Ramos (cell line): ENCODE data around the gene GNAS.
"Not testable (repeated sequence)": the region's sequence is repeated elsewhere in the genome, so short reads cannot be mapped to it uniquely, and the experiment has no call there.

ENCODE experiments used
- in situ Hi-C: fragments of 300-500 bp; cut with MboI; formaldehyde crosslinking; loops from one replicate; pipeline ENCODE4 v1.14.3; 2022; ENCODE audit warnings: low sequenced_read_pairs; ENCODE audit not compliant: unreplicated experiment

GNAS gene

DNA sequence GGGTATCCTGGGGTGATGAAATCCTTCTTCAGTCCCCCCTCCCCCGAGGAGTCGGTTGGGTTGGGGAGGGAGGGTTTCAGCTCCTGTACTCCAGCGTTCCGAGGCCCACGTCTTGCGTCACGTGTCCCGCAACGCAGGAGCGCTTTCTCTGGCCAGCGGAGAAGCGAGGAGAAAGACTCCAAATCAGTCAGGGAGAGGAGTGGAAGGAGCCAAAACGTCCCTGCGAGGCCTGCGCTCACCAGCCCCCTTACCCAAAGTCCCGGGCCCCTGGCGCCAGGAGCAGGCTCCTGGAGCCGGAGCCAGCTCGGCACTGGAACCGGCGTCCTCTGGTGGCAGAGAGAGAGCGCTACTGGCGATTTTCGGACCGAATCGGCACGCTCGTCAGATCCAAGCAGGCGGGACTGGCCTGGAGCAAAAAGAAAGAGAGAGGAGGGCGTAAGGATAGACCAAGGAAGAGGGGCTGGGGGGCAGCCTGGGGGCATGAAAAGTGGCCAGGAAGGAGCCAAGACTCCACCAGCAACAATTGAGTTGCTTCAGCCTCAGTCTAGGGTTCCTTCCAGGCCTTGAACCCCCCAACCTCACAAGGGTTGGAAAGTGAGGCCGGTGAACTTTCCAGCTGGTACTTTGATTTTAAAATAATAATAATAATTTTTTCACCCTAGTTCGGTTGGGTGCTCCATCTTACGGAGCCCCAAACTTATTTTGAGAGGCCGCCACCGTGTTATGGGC, at the start of gene GNAS:
TSS of gene GNAS (plus strand) at position 174 of the 729 bp plus-strand sequence.
- in situ Hi-C loops: loop anchor here (25.0 kb wide), 2 partner anchors 560 to 635 kb away; no protein-coding TSS in a partner anchor

GRCh38 chr20:58803533-58803932, 49.0 kb upstream of the GNAS start:
- in situ Hi-C loops: no loop called here

- in situ Hi-C loops: no loop called here
Observed at GRCh38 chr20:58807801-58808200, 44.7 kb upstream of the GNAS start.

DNA sequence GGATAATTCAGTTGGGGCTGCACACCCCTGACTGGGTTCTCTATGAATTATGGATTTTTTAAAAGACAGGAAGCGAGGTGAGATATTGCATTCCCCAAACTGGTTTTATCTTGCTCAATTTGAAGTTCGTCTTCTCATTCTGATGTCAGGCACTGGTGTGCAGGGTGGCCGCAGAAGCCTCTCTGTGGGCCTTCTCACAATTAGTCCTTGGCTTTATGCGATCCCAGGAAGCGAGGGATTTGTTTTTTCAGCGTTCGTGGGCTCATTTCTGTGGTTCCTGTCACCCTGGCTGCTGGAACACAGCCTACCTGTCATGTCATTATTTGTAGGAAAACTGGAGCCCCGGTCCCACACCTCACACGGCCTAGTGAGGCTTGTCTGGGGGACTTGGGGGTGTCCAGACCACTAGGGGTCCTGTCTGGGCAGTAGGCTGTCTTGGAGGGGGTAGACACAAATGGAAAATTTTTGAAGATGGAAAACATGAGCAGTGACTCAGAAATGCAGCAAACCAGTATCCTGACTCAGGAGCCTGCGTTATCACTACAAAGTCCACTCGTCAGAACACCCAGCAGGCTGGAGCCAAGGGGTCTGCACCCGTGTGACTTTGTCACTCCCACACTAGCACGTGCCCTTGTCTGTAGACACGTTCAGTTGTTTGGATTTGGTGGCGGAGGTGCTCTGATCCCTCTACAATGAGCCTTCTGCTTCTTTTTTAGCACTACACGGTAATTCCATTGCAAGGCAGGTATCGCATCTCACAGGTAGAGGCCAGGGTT, 44.1 kb upstream of the GNAS start:
- in situ Hi-C loops: no loop called here

DNA sequence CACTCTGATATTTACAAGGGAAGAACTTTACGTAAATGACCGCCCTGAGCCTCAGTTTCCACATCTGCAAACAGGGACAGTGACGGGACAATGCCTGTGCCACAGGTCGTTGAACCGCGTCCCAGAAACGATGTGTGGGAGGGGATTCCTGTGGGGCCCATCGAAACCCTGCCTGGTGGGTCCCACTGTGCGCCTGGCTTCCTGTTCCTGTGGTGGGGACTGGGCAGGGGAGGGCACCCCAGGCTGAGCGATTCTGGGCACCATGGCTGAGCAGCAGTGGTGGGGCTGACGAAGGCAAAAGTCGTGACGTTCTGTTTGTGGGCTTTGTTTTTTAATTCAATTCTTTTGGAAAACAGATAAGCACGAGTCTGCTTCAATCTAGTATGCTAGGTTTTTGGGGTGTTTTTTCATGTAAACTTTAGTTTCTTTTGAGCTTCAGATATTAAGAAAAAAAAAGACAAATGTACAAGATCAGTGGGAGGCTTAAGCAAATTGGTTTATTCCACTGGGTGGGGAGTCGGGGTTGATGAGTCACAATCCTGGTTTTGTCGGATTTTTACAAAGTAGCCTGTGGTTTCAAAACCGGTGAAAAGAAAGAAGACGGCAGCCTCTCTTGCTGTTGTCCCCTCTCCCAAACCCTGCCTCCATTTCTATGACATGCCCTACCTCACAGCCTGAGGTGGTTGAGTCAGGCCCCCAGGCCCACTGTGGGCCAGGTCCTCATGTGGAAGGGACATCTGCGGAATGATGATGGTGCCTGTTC, 42.2 kb upstream of the GNAS start:
- in situ Hi-C loops: no loop called here

DNA sequence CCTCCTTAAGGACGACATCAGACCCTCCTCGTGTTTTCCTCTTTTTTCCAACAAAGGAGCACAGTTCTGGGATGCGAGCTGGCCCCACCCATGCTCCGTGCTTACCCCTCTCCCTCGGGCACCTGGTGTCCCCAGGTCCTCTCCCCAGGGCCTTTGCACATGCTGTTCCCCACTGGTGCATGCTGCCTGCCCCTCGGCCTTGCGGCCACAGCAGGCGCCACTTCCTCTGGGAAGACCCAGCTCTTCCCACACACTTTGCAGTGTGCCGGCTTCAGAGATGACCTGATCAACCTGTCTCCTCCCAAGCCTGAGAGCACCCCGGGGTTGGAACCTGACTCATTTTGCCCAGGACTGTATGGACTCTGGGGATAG, 41.7 kb upstream of the GNAS start:
- in situ Hi-C loops: no loop called here

GRCh38 chr20:58811334-58811733, 41.2 kb upstream of the GNAS start:
- in situ Hi-C loops: no loop called here

DNA sequence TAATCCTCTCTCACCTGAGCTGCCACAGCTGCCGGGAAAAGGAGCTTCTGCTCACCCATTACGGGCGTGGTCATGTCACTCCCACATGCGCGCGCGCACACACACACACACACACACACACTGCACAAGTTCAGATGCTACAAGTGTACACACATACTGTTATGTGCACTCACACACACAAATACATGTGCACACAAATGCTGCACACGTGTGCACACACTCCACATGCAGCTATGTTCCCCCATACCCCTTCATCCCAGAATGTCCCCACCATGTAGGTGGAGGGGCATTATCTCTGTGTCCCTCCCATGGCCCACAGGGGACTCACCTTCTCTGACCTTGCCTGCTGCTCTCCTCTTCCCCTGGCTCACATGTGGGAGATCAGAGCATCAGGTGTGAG, 39.1 kb upstream of the GNAS start:
- in situ Hi-C loops: no loop called here

DNA sequence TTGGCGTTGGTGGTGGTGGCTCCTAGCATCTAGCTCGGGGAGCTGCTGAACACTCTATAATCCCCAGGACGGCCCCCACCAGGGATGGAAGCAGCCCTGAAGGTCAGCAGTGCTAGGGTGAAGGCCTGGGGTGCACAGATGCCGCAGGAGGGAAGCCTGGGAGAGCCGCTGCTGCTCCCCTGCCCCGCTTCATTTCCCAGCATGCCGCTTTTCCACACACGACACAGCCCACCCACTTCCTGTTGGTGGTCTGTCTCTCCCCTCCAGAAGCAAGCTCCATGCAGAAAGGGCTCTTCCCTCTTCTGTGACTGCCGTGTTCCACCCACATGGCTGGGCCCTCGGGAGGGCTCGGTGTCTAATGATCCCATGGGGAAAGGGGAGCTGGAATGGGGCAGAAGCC, 37.1 kb upstream of the GNAS start:
- in situ Hi-C loops: no loop called here

DNA sequence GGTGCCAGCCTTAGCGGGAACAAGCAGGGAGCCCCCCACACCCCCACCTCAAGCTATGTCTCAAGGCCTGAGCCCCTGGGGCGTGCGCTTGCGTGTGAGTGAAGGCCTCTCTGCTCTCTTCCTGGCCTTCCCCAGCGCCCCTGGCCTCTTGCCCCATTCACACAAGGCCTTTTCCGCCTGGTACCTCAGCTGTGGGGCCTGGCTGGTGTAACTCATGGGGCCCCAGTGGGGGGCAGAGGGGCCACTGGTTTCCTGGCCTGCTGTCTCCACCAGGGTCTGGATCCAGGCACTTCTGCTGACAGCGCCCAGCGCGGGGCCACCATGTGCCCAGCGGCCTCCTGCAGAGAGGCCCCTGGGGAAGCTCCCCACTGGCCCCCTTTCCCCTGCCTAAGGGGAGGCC, 36.5 kb upstream of the GNAS start:
- in situ Hi-C loops: no loop called here

DNA sequence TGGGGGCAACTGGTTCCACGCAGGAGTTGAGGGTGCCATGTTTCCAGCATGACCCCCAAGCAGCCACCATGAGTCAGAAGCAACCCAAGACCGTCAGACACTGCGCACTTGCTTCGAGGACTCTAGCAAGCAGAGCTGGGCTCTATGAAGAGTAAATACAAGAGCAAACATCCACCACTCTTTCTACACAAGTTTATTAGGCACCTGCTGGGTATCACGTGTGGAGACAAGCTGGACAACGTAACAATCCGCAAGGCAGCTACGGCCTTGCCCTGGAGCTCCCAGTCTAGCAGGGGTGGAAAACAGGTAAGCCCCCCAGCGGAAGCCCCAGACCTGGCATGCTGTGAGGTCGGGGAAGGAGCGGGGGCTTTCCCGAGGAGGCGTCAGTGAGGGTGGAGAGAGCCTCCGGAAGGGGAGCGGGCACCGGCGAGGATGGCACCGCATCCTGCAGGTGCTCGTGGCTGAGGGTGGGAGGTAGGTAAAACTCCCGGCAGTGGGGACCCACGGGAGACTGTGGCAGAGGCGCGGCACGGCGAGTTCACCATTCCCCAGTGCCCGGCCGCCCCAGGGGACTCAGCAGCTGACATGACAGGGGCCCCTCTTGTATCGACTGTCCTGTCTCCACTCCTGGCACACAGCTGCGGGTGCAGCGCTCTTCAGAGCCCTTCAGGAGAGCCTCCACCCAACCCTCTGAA, 35.4 kb upstream of the GNAS start:
- in situ Hi-C loops: no loop called here

GRCh38 chr20:58817748-58818147, 34.8 kb upstream of the GNAS start:
- in situ Hi-C loops: no loop called here

GRCh38 chr20:58818586-58819285, 33.8 kb upstream of the GNAS start:
- in situ Hi-C loops: no loop called here

DNA sequence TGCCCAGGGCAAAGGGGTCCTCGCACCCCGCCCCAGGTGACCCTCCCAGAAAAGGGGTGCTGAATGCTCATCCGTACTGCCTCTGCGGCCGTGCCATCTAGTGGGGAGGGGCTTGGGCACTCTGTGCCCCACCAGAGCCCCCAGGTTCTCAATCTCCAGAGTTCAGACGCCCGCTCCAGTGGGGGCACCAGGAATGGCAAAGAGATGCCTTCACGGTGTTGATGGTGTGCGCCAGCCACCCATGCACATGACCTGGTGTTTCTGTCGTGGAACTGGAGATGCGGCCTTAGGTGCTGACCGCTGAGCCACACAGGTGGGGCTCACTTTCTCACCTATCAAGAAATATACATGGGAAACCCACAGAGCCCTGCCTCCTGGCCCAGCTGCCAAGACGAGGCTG, 32.6 kb upstream of the GNAS start:
- in situ Hi-C loops: no loop called here

GRCh38 chr20:58820515-58820914, 32.0 kb upstream of the GNAS start:
- in situ Hi-C loops: not testable (repeated sequence)

DNA sequence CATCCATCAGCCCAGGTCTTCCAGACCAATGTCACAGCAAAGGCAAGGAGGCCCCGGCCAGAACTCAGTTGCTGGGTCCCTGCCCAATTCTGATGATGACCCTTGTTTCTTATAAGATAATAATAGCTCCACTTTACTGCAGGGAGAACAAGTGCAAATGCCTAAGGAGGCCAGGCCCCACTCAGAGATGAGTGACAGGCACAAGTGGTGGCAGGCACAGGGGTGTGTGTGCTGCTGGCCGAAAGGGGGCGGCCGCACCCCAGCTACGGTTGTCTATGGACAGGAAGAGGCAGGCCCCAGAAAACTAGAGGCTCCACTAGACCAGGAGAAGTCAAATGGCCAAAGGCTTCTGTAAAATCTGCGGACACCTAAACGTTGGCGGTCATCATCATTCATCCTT, 30.4 kb upstream of the GNAS start:
- in situ Hi-C loops: no loop called here

GRCh38 chr20:58822748-58823730, 29.5 kb upstream of the GNAS start:
- in situ Hi-C loops: no loop called here

GRCh38 chr20:58824843-58825242, 27.7 kb upstream of the GNAS start:
- in situ Hi-C loops: loop anchor here (25.0 kb wide), 1 partner anchor 588 kb away; the partner anchor contains the start of gene ANKRD60

- in situ Hi-C loops: loop anchor here (25.0 kb wide), 1 partner anchor 588 kb away; the partner anchor contains the start of gene ANKRD60
Observed at GRCh38 chr20:58825450-58825849, 27.1 kb upstream of the GNAS start.
